Astrocyte of the cerebellum (primary cell): Measurements from ENCODE around the gene LRP5.

Experiments used
- DNase-seq: peaks from one replicate; pipeline ENCODE4 v3.0.0-alpha.2; 2011; ENCODE audit warnings: low read depth
- H3K4me3 ChIP-seq: 2 replicates; pipeline ENCODE4 v1.5.1; 2011; ENCODE audit warnings: mild to moderate bottlenecking, low read depth, low read length, moderate library complexity
- CTCF ChIP-seq: IDR thresholded peaks from 2 replicates; pipeline ENCODE4 v1.5.1; 2012; ENCODE audit warnings: low read length, low read depth, moderate library complexity, mild to moderate bottlenecking; ENCODE audit errors: missing control alignments
- in situ Hi-C: cut with HindIII; loops from 2 replicates; pipeline ENCODE4 v1.10.0; 2017; ENCODE audit warnings: low sequenced_read_pairs

The LRP5 gene

GRCh38 chr11:68459886-68460740 lies 147.7 kb downstream of the LRP5 start:
- in situ Hi-C loops: no loop called here
- H3K4me3 ChIP-seq: peak overlapping the region; percentile 79
- DNase-seq: peak; percentile 100
- TF ChIP-seq CTCF: no peak

GRCh38 chr11:68460741-68461574 lies 148.6 kb downstream of the LRP5 start, which contains the start of gene PPP6R3:
Gene PPP6R3 (plus strand): TSS chr11:68460752. CDS start chr11:68537665, 76,913 bp downstream.
- in situ Hi-C loops: no loop called here
- DNase-seq: no peak
- peak within 1 kb of the TSS; percentile 79 for H3K4me3 ChIP-seq
- TF ChIP-seq CTCF: no peak

GRCh38 chr11:68461575-68461917 lies 149.2 kb downstream of the LRP5 start:
- H3K4me3 ChIP-seq: peak overlapping the region; percentile 79
- TF ChIP-seq CTCF: no peak
- no peak for DNase-seq
- in situ Hi-C loops: no loop called here

GRCh38 chr11:68463714-68464113 lies 151.3 kb downstream of the LRP5 start:
- in situ Hi-C loops: no loop called here
- no peak for TF ChIP-seq CTCF
- no peak for DNase-seq
- H3K4me3 ChIP-seq: no peak overlapping the region

- H3K4me3 ChIP-seq: no peak overlapping the region
- in situ Hi-C loops: no loop called here
Measured at GRCh38 chr11:68467201-68467834, 154.9 kb downstream of the LRP5 start.

More at GRCh38 chr11:68467201-68467834, 154.9 kb downstream of the LRP5 start:
- no peak for TF ChIP-seq CTCF
- DNase-seq: no peak
